Heart right ventricle (tissue), 16 donors: ENCODE data around the gene ZNF438. TPM values are rescaled to one million over a fixed set of nuclear protein-coding genes. Genes with fewer than 3 reads are reported as not detected.

Source experiments
- ATAC-seq, 8 donors: fragments of 200-7000 bp; cut with Tn5 transposase; one replicate each; pipeline ENCODE4 v1.9.1; 2020; ENCODE audit warnings: mild to moderate bottlenecking in 8 of 8, moderate library complexity in 8 of 8, moderate number of reproducible peaks in 1 of 8
- DNase-seq, 2 donors: peaks; one replicate each; pipeline ENCODE4 v3.0.0-alpha.2; 2020
- H3K27ac ChIP-seq, 10 donors: fragments of 200-600 bp; sonication (generic) in 2 of 10; one replicate each; pipeline versions ENCODE4 v1.5.0 to v1.8.0; 2020 to 2022; ENCODE audit warnings: mild to moderate bottlenecking in 3 of 10
- H3K27me3 ChIP-seq, 7 donors: fragments of 200-600 bp; one replicate each; pipeline ENCODE4 v1.8.0; 2021 to 2022; ENCODE audit warnings: mild to moderate bottlenecking in 2 of 7
- H3K36me3 ChIP-seq, 9 donors: fragments of 200-600 bp; sonication (generic) in 1 of 9; one replicate each; pipeline versions ENCODE4 v1.5.0 to v1.8.0; 2020 to 2022; ENCODE audit warnings: mild to moderate bottlenecking in 2 of 9
- H3K4me1 ChIP-seq, 9 donors: fragments of 200-600 bp; sonication (generic) in 1 of 9; one replicate each; pipeline versions ENCODE4 v1.5.0 to v1.8.0; 2020 to 2022; ENCODE audit warnings: mild to moderate bottlenecking in 4 of 9
- H3K4me3 ChIP-seq, 10 donors: fragments of 200-600 bp; sonication (generic) in 2 of 10; one replicate each; pipeline versions ENCODE4 v1.5.0 to v1.8.0; 2020 to 2022; ENCODE audit warnings: mild to moderate bottlenecking in 7 of 10, moderate library complexity in 2 of 10
- H3K9me3 ChIP-seq, 11 donors: fragments of 200-600 bp in 10 of 11; sonication (generic) in 2 of 11; one replicate each; pipeline versions ENCODE4 v1.5.0 to v1.8.0; 2013 to 2022; ENCODE audit warnings: mild to moderate bottlenecking in 2 of 11, control low read depth in 1 of 11, moderate library complexity in 1 of 11
- CTCF ChIP-seq, 9 donors: fragments of 200-600 bp; sonication (generic) in 2 of 9; IDR thresholded peaks; one replicate each; pipeline versions ENCODE4 v1.5.0 to v1.8.0; 2021 to 2022; ENCODE audit warnings: antibody characterized with exemption in 9 of 9, mild to moderate bottlenecking in 5 of 9, moderate library complexity in 1 of 9
- WGBS, 2 donors: extraction: QIAGEN DNeasy Blood & Tissue Kit; methylation state at CpG; one replicate each; pipeline ENCODE4 v1.1.7; 2013; ENCODE audit warnings: inconsistent platforms in 1 of 2; 5-methylcytosine and 5-hydroxymethylcytosine counted together
- intact Hi-C, 10 donors: fragments of 100-400 bp; cut with DNase I; formaldehyde crosslinking; loops; one replicate each; pipeline versions ENCODE4 v1.11.1 to v1.14.2; 2022
- polyA plus RNA-seq, 2 donors: library from polyadenylated mRNA; stranded (reverse); fragments of 200-250 nt; gene quantifications; one replicate each; pipeline ENCODE4 v1.2.3, GENCODE V29; 2013
- total RNA-seq, 10 donors: library from RNA; stranded (reverse); fragmentation: NEBNext Ultra II Directional in 3 of 10; extraction: Animal tissue kit (Norgen Biotek cat#: 25700) in 3 of 10; gene quantifications; one replicate each; pipeline versions ENCODE4 v1.2.1 to v1.2.4, GENCODE V29; 2021 to 2023
- donor health status: Arrhythmogenic right ventricular cardiomyopathy.
- donor health status: ischemic (EF 13 %, LVEDD 7.1; RV severe dilation, severe dysfunction).
- donor health status: healthy with polysubstance abuse.
- donor health status: DM: no; HTN: yes; CAD: no.
- donor health status: DM: no; HTN: no; CAD: no.
- donor health status: ischemic (EF 25% LVEDD 6.9; RV normal size, moderate dysfunction).
- donor health status: ischemic (EF 25% LVEDD 5.7; RV mildly dilated, moderate dysfunction).
- donor health status: healthy.
- donor health status: DM: yes; HTN: yes; CAD: no.
- donor health status: Ischemic cardiomyopathy.
- donor health status: ischemic (EF 35%, LVEDD 5.7; RV mildly dilated, moderate dysfunction).
- donor health status: nonischemic (EF 11% LVEDD 7.7; RV severe dilation, severe dysfunction).
- donor health status: DM: yes; HTN: yes; CAD: no.
- donor health status: PGD.
- donor health status: ischemic (EF 29% LVEDD 5.4; RV normal size, mild dysfunction).
- donor health status: nonischemic (EF 23%, LVEDD 6.1; RV moderate dilation, normal function).

ZNF438 gene
- total and polyA plus RNA-seq, 12 donors = 7.8 to 21.1 (median 12.4) TPM

DNA sequence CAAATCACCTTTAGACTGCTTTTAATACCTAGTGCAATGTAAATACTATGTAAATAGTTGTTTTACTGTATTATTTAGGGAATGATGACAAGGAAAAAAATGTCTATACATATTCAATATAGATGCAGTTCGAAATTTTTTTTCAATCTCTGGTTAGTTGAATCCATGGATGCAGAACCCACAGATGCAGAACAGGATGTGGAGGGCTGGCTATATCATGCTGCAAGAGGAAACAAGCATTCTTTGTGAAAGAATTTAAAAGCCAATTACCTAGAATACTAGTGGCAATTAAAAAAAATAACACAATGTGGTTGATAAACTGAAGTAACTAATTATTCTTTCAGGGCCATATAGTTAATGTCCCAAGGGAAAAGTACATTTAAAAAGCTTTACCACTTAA is 170.4 kb downstream of the ZNF438 start:
- no peaks in the 10 kb centered on the region for H3K36me3 ChIP-seq
- ATAC-seq = no peak
- no peak overlapping the region for H3K27ac ChIP-seq
- H3K27me3 ChIP-seq = no peaks in the 10 kb centered on the region
- intact Hi-C loops = no loop called here
- peaks cover 7 to 73% (median 36%) of the 10 kb centered on the region in 9 donors for H3K4me1 ChIP-seq
- no peak for DNase-seq
- no peaks in the 10 kb centered on the region for H3K9me3 ChIP-seq
- no peak overlapping the region for H3K4me3 ChIP-seq
- no peak for TF ChIP-seq CTCF (IDR thresholded peaks at IDR 0.05)
- 62 to 77% methylated on average over 1 of the region's 1 CpG for WGBS, 2 donors

DNA sequence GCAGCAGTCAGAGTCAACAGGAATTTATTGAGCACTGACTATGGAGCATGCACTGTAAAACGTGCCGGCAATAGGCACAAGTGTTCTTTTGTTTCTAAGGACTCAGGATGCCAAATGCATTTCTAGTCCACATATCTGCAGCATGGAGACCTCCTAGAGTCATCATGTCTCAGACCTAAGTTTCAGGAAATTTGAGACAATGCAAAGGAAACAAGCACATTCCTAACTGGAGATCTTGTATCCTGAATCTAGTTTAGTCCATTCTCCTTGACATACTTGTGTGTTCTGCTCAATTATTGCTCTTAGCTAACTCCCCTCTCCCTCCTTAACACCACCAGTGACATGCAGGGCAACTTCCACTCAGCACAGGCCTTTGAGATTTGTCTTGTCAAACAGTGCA is 173.2 kb downstream of the ZNF438 start:
- peak; percentile 49 to 82 (median 59) for ATAC-seq
- no peaks in the 10 kb centered on the region for H3K9me3 ChIP-seq
- peaks cover 7 to 72% (median 34%) of the 10 kb centered on the region in 9 donors for H3K4me1 ChIP-seq
- H3K27me3 ChIP-seq = no peaks in the 10 kb centered on the region
- TF ChIP-seq CTCF (IDR thresholded peaks at IDR 0.05) = no peak
- H3K27ac ChIP-seq = peak overlapping the region; percentile 11 to 81 (median 69)
- 47 to 59% methylated on average over 2 of the region's 2 CpGs for WGBS, 2 donors
- H3K36me3 ChIP-seq = no peaks in the 10 kb centered on the region
- no peak for DNase-seq
- intact Hi-C loops = loop anchor here in 3 of 10 donors (5.0 kb wide), 3 partner anchors 71 to 949 kb away; partner anchors contain the start of gene ZNF438 (in 1 of the 3)
- H3K4me3 ChIP-seq = no peak overlapping the region

DNA sequence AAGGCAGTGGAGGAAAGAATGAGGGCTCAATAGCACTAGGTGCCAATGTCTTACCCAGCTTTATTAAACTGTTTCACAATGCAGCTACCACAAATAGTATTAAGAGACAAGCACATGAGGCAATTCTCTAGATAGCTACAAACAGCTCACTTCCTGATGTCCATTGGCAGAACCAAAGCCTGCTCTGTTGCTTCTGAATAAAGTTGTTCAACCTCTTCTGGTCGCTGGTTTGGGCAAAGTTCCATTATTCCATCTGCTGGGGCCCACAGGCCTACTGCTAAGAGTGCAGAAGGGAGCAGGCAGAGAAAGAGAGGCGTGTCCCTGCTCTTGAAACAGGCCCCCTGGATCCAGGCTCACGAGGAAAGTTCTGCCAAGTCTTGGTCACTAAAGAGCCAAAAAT is 173.9 kb downstream of the ZNF438 start:
- Histone ChIP-seq H3K4me3 (no peak overlapping the region), H3K36me3 (no peaks in the 10 kb centered on the region), H3K27me3 (no peaks in the 10 kb centered on the region), H3K9me3 (no peaks in the 10 kb centered on the region), H3K27ac (peak overlapping the region; percentile 11 to 81 (median 69)), H3K4me1 (peaks cover 7 to 69% (median 31%) of the 10 kb centered on the region in 9 donors)
- TF ChIP-seq CTCF (IDR thresholded peaks at IDR 0.05) = no peak
- 34 to 49% methylated on average over 3 of the region's 3 CpGs for WGBS, 2 donors
- peak; percentile 59 to 73 for DNase-seq
- ATAC-seq = peak; percentile 85 to 94 (median 91)
- intact Hi-C loops = loop anchor here in 3 of 10 donors (5.0 kb wide), 3 partner anchors 71 to 949 kb away; partner anchors contain the start of gene ZNF438 (in 1 of the 3)

GRCh38 chr10:30855131-30855530 is 176.5 kb downstream of the ZNF438 start:
- no peaks in the 10 kb centered on the region for H3K27me3 ChIP-seq
- peak overlapping the region in 5 of 10 donors; percentile 9 to 81 (median 45) for H3K27ac ChIP-seq
- H3K4me1 ChIP-seq = peaks cover 7 to 62% (median 31%) of the 10 kb centered on the region in 9 donors
- WGBS, 2 donors = 90 to 93% methylated on average over 5 of the region's 5 CpGs
- ATAC-seq = no peak
- H3K36me3 ChIP-seq = peaks cover 0 to 7% (median 0%) of the 10 kb centered on the region in 9 donors
- no peaks in the 10 kb centered on the region for H3K9me3 ChIP-seq
- intact Hi-C loops = loop anchor here in 3 of 10 donors (5.0 kb wide), 3 partner anchors 68 to 952 kb away; partner anchors contain the start of gene ZNF438 (in 1 of the 3)
- no peak for DNase-seq
- no peak overlapping the region for H3K4me3 ChIP-seq
- TF ChIP-seq CTCF (IDR thresholded peaks at IDR 0.05) = no peak
